ENCODE results near the gene ACAD11. TPM values are rescaled to one million over a fixed set of nuclear protein-coding genes. Genes with fewer than 3 reads are reported as not detected.

Gene ACAD11
- total RNA-seq, 1 experiment from 2014 or later: 15.6 TPM

GRCh38 chr3:132655471-132655870, 4.1 kb downstream of the ACAD11 start:
- H2AK5ac ChIP-seq (ENCODE audit: insufficient read length, low read length): no peak overlapping the region
- H3K14ac ChIP-seq (ENCODE audit: insufficient read depth, low read length): no peak overlapping the region
- no peak overlapping the region for H3K27ac ChIP-seq (ENCODE audit: insufficient read length, low read depth, low read length)
- H3K4me2 ChIP-seq (ENCODE audit: insufficient read depth, insufficient read length, low read length): no peak overlapping the region
- Mint-ChIP-seq H3K36me3 (ENCODE audit: insufficient read depth in 1 of 3, low read depth in 3 of 3) (no peaks in the 10 kb centered on the region), H3K4me3 (no peak overlapping the region), H3K4me1 (peaks cover 5% of the 10 kb centered on the region in 2 experiments), H3K27me3 (ENCODE audit: low read depth) (no peaks in the 10 kb centered on the region), H3K27ac (no peak overlapping the region), H3K9me3 (no peaks in the 10 kb centered on the region)
- no peak overlapping the region for H2BK20ac ChIP-seq (ENCODE audit: low read depth, low read length, poor library complexity, severe bottlenecking)
- H3K56ac ChIP-seq (ENCODE audit: insufficient read length, low read depth, low read length): no peak overlapping the region
- no peak overlapping the region for H4K5ac ChIP-seq (ENCODE audit: insufficient read length, low read depth, low read length)
- H2BK120ac ChIP-seq (ENCODE audit: low read depth, low read length, poor library complexity, severe bottlenecking): no peak overlapping the region
- no peak overlapping the region for H4K91ac ChIP-seq (ENCODE audit: insufficient read length, low read depth, low read length)
- H3K23ac ChIP-seq (ENCODE audit: insufficient read length, low read depth, low read length): no peak overlapping the region
- H2BK12ac ChIP-seq (ENCODE audit: insufficient read length, low read depth, low read length): no peak overlapping the region
- H4K20me1 ChIP-seq (ENCODE audit: control insufficient read depth, insufficient read depth, insufficient read length): no peaks in the 10 kb centered on the region
- no peaks in the 10 kb centered on the region for H3K4me1 ChIP-seq (ENCODE audit: insufficient read depth, low read length)
- no peaks in the 10 kb centered on the region for H3K9me3 ChIP-seq (ENCODE audit: control insufficient read depth, low read depth, low read length)
- DNase-seq: no peak
- H3K4ac ChIP-seq (ENCODE audit: low read depth, low read length): no peak overlapping the region
- no peaks in the 10 kb centered on the region for H3K79me1 ChIP-seq (ENCODE audit: insufficient read depth, low read depth, low read length, poor library complexity, severe bottlenecking)
- H2AFZ ChIP-seq (ENCODE audit: low read length): no peak overlapping the region
- H4K8ac ChIP-seq (replicated peaks; ENCODE audit: insufficient read length, low read depth, low read length): no peak overlapping the region
- WGBS (ENCODE audit: extremely low coverage, insufficient read length, low lambda C conversion rate): no CpG with 5 or more reads among the region's 2 CpGs
- no peaks in the 10 kb centered on the region for H3K27me3 ChIP-seq (ENCODE audit: insufficient read depth, low read length)
- no peak overlapping the region for H3K18ac ChIP-seq (ENCODE audit: insufficient read length, low read depth, low read length)
- H3T11ph ChIP-seq (ENCODE audit: low read length): no peak overlapping the region
- H3K9ac ChIP-seq (ENCODE audit: extremely low read depth, insufficient read length, low read length): no peak overlapping the region
- TF ChIP-seq, protein P1, sequence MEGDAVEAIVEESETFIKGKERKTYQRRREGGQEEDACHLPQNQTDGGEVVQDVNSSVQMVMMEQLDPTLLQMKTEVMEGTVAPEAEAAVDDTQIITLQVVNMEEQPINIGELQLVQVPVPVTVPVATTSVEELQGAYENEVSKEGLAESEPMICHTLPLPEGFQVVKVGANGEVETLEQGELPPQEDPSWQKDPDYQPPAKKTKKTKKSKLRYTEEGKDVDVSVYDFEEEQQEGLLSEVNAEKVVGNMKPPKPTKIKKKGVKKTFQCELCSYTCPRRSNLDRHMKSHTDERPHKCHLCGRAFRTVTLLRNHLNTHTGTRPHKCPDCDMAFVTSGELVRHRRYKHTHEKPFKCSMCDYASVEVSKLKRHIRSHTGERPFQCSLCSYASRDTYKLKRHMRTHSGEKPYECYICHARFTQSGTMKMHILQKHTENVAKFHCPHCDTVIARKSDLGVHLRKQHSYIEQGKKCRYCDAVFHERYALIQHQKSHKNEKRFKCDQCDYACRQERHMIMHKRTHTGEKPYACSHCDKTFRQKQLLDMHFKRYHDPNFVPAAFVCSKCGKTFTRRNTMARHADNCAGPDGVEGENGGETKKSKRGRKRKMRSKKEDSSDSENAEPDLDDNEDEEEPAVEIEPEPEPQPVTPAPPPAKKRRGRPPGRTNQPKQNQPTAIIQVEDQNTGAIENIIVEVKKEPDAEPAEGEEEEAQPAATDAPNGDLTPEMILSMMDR (conservative IDR thresholded peaks at IDR 0.05): no peak
- H2BK5ac ChIP-seq (ENCODE audit: insufficient read length, low read length): no peak overlapping the region
- H2BK15ac ChIP-seq (ENCODE audit: low read depth, low read length): no peak overlapping the region
- no peaks in the 10 kb centered on the region for H3K79me2 ChIP-seq (ENCODE audit: insufficient read depth, low read length)
- H3K23me2 ChIP-seq (ENCODE audit: insufficient read length, low read depth, low read length, poor library complexity, severe bottlenecking): peaks cover 12% of the 10 kb centered on the region
